Activated T-helper 9 cell treated with anti-CD3 and anti-CD28 coated beads, Interleukin-2, amount 50 U/mL, for 16 hours (primary cell): Measurements from ENCODE around the gene HOXC12.

ENCODE experiments used
- DNase-seq: peaks from one replicate; pipeline ENCODE4 v3.0.0-alpha.2; 2020; ENCODE audit warnings: low read depth

Gene HOXC12, protein sequence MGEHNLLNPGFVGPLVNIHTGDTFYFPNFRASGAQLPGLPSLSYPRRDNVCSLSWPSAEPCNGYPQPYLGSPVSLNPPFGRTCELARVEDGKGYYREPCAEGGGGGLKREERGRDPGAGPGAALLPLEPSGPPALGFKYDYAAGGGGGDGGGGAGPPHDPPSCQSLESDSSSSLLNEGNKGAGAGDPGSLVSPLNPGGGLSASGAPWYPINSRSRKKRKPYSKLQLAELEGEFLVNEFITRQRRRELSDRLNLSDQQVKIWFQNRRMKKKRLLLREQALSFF

DNA sequence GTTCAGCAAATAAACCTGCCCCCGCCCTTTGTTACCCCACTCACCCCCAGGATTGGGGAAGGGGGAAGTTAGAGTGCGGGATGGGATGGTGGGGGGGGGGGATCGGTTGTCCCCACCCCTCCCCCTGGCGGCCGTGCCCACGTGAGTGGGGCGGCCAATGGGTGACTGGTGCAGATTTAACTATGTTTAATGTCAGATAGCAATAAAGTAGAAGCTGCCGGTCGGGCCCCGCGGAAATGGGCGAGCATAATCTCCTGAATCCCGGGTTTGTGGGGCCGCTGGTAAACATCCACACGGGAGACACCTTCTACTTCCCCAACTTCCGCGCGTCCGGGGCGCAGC lies at the start of gene HOXC12:
HOXC12 (plus strand) TSS at position 210 of the 342 bp plus-strand sequence; CDS start at position 237, 27 bp downstream.
- DNase-seq = no peak

DNA sequence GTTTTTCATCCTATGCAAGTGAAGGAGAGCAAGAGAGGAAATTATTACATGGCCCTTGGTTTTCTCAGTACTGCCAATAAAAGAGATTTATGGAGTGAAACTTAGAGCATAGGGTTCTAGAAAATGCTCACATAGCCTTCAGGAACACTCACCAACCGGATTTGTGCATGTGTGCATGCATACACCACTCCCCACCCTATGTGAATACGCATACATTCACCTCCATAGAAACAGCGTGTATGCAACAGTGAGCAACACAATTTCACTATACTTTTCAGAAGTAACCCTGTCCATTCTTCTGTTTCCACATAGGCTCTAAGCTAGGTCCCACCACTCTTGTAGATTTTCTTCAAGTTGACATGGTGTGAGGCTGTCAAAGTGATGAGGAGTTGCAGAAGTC lies 47.6 kb upstream of the HOXC12 start:
- no peak for DNase-seq

DNA sequence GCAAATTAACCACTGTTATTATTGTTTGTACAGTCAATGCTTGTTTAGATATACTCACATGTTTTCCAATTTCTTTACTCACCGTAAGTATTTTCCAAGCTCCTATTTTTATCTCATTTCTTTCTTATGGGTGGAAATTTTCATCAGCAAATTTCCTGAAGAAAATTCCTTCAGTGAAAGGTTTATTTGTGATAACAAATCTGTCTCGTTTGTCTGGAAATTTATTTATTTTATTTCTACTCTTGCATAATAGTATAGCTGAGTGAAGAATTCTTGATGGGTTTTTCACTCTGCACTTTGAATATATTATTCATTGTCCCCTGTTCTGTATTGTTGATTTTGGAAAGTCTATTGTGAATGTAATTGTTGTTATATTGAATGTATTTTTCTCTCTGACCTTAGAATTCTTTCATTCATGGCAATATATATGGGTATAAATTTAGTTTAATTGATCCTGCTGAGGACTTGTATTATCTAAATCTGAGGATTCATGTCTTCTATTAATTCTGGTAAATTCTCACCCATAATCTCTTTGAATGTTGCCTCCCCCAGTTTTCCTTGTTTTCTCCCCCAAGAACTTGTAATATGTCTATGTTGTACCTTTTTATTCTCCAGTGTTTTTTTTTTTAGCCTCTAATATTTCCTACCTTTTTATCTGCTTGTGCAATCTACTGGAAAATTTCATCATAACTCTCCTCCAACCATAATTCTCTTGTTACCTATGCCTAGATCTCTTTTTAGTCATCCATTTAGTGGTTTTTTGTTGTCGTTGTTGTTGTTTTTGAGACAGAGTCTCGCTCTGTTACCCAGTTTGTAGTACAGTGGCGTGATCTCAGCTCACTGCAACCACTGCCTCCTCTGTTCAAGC lies 37.7 kb upstream of the HOXC12 start:
- no peak for DNase-seq

DNA sequence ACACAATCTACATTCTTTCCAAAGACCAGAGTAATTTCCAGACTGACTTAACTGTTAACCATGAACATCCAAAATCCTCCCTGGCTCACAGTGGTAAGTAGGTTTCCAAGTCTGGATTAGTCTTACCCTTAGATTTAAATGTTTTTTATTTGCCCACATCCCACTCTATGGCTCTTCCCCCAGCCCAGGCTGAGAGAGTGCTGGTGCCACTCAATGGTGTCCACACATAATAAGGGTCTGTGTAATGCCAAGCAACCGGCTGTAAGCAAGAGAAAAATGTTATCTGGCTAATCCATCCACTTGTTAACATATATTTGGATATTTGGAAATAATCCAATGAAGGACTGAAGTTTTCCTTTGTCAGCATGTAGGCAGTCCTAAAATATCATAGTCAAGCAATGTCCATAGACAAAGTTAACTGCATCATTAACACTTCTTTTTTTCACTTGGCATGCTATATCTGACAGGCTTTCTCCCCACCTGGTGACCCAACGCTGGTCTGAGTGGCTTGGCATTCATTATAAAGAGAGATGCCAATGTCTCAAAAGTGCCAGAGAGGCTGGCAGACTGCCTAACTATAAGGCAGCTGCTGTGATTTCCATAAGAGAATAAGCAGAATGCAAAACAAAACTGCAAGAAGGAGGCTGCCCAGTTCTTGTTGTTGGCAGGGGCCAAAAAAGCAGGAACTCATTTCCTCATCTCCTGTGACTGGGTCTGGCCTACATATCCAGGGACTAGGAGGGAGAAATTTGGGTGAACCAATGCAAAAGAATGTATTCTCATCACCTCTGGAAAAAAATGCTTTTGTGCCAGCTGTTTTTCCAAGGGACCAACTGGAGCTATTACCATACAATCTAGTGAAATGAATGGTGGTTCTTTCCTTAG lies 29.9 kb upstream of the HOXC12 start:
- no peak for DNase-seq

DNA sequence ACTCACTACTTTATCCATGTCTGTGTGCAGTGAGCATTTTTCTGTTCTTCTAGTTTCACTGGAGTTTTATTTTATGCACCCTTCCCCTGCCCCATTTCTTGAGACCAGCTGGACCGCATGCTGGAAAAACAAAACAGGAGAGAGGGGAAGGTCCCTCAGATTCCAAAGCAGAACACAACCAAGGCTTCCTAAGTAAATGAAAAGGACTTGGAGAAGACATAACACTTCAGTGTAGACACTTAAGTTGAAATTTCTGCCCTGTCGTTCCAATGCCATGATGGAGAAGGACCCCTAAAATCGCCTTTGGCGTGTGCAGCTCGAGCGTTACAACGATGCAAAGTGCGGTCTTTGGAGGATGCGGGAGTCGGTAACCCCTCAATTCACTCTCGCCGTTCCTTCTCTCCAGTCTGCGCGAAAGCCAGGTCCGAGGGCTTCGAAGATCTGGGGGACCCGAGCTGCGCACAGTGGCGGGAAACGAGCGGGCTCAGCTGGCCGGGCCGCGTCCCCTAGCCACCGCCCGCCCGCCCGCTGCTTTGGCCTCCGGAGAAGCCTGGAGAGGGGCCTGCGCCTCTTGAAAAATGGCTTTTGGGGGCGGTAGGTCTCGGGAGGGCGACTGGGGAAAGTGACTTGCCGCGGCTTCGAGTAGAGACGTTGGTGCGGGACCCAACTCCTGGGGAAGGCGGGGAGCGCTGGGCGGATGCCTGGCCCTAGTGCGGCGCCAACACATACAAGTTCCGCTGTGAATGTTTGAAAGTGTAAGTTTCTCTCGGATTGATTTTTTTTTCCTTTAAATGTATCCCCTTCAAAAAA lies 27.3 kb upstream of the HOXC12 start:
- DNase-seq = no peak

DNA sequence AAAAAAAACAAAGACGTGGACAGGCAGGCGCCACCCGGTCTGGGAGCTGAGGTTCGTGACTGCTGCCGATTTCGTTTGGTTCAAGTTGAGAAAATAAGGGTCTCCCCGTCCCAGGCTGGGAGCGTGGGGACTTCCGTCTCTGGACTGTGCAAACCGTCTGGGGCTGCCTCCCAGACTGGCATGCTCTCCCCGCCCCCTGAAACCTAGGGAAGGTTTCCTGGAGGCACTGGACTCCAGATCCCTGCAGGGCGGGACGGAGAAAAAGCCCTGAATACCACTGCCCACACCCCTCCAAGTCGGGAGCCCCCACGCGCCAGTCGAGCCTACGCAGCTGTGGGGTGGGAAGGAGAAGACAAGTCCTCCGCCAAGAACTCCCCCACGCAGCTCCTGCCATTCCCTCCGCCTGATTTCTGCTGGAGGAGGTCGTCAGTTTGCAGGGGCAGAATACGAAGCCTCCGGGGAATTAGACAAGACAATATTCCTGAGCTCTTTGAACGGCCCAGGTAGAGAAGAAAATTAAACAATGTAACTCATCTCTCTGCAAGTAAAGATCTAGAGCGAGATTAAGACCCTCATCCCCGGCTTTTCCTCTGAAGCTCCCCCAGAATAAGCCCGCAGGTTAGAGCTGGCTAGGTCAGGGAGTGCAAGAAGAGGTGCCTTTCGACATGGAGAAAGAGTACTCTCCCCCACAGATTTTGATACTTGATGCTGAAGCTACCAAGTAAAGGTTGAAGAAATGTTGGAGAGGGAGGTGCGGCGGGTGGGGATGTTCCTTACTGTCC lies 26.5 kb upstream of the HOXC12 start:
- DNase-seq = no peak

DNA sequence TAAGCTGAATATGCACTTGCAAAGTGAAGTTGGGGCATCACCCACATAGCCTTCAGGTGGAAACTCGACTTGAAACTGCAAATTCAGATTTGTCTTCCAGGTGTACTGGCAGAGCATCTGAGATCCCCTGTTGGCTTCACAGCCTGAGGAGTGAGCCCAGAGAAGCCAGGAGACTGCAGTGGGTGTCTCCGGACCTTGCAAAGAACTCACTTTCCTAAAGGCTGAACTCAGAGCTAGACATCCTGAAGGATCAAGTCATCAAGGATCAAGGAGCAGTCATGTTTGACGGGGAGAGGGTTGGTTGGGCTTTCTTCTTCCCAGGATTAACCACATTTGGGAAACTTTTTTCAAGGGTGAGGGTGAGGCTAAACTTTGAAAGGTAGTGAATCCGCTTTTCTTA lies 25.2 kb upstream of the HOXC12 start:
- DNase-seq = no peak

DNA sequence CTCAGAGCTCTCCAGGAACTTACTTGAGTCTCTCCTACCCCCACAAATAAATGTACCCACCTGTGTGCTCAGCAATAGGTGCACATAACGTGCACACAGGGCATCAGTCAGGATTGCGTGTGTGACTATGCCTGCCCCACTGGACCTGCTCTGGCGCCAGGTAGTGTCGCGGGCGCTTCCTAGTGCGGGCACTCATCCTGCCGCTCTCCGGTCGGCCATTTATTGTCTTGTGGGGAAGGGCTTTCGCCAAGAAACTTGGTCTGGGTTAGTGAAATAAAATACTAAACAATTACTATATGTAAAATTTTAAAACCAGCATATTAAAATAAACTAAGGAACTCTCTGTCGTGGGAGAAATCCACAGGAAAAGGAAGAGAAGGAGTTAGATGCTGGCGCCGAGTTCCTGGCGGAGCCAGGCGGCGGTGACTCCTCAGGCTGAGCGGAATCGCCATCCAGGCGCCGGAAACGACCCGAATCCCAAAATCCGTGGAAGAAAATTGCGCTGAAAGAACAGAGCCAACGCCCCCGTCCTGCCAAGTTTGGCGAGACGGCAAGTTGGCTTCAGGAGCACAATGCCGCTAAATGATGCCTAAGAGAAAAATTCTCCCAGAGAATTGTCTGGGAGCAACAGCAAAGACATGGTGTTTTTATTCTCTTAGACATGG lies 24.0 kb upstream of the HOXC12 start:
- DNase-seq = no peak

DNA sequence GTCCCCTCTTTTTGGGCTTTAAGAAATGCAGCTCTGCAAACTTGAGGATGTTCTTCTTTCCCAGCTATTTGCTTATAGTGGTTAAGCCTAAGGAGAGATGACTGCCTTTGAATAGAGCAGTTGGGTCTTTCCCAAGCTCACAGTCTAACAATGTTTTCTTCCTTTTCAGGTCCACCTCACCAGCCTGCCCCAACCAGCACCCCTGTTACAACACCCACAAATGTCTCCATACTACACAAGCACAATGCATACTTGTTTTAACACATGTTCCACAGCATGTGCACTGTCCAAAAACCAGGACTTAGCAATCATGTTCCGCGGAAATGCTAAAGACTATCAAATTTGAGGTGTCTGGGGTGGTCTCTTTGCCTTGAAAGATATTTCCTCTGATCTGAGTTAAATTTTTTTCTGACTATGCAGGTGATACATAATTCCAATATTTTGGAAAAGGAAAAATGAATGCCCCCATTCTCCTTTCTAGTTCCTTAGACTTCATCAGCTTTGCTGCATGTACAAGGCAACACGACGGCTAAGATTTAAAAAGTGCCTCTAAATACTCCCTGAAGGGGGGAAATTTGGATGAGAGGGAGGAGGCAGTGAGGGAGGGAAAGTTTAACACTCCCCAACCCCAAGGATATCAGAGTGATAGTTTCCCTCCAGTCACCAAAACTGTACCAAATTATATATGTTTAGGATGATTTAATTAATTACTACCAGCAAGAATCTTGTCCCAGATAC lies 22.7 kb upstream of the HOXC12 start:
- DNase-seq = no peak

DNA sequence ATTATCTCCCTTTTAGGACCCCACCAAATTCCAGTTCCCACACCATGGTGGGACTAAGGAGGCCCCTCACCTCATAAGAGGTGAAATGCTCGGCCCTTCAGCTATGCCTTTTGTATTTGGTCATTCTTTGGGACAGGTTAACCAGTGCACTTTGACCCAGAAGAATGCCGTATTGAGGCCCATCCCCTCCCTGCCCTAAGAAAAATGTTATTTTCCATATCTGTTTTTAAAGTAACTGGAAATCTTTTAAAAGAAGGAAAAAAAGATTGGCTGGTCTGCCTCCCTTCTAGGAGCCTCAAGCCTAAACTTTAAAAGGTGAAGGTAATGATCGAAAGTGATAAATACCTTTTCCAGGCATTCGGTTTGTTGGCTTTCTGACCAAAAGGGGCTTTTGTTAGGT lies 21.8 kb upstream of the HOXC12 start:
- no peak for DNase-seq

DNA sequence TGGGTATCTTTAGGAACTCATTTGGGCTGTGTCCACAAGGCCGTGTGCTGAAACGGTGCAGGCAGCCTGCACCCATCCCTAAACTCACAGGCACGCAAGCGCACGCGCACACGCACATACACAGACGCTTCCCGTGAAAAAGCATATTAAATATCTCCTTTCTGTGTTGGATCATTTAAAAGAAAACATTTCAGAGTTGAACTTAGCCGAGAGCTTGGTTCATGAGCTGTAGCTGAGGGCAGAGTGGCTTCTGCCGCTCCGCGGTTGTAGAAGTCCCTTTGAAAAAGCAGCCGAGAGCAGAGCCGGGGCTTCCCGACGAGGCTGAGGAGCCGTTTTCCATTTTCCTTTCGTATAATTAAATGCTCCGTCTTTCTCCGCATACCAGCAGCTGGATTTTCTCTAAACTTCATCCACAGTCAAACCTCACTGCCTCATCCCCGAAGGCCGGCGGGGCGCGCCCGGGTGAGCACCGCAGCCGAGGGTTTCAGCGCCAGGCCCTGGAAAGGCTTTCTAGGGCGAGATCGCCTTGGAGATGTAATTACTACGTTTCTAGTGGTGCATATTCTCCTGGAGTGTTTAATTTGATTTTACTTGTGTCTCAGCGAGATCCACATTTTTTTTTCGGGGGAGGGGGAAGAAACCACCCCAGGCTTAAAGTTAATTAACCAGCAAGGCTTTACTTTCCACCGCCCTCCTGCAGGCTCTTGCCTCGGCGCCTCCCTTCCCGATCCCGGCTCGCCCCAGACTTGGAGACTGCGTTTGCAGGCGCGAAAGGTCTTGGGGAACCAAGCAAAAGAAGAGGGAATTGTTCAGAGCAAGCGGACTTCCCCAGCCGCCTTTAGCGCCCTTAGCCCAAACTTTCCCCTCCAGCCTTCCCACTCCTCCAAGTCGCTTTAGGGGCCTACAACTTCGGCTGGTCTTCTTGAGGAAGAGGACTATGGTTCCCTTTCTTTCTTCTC lies 19.0 kb upstream of the HOXC12 start:
- no peak for DNase-seq

DNA sequence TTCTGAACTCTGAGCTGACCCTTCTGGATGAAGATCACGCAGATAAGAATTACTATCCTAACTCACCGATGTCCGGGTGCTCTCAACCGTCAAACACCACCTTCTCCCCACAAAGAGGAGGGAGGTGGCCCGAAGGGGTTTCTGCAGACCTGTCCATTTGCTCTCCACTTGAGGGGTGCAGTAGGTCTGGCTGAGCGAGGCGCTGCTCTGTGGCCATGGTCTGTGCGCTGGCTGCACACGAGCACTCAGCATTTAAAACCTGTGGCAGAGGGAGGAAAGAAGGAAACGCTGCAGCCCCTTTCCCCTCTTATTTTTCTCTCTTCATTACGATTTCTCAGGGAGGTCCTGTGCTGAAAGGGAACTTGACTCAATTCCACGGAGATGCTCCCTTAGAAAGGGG lies 17.6 kb upstream of the HOXC12 start:
- DNase-seq = no peak

DNA sequence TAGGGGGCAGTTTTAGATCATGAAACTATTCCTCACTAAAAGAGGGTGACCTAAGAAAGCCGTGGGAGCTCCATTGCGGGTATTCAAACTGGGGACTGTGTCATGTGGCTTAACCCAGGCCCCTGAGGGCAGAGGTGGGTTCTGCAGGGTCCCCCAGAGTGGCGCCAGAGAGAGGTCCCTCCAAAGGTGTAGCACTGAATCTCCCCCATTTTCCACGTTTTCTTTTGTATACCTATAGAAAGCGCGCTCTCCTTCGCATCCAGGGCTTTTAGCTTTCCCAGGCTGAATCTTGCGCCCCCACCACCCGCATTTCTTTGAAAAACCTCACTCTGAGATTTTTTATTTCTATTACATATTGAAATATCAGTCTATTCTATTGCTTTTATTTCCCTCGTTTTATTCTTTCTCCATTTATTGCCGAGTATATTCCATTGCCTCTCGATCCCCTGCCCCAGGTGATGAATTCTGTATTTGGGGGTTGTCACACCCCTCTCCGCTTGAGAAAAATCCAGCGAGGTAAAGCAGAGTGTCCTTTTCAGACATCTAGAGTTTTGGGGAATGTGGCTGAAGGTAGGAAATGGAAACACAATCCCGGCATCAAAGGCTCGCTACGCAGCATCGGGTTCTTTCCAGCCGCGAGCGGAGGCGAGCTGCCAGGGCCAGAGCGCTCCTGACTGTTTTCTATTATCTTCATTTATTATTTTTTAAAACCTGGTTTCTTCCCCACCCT lies 16.9 kb upstream of the HOXC12 start:
- DNase-seq = no peak

DNA sequence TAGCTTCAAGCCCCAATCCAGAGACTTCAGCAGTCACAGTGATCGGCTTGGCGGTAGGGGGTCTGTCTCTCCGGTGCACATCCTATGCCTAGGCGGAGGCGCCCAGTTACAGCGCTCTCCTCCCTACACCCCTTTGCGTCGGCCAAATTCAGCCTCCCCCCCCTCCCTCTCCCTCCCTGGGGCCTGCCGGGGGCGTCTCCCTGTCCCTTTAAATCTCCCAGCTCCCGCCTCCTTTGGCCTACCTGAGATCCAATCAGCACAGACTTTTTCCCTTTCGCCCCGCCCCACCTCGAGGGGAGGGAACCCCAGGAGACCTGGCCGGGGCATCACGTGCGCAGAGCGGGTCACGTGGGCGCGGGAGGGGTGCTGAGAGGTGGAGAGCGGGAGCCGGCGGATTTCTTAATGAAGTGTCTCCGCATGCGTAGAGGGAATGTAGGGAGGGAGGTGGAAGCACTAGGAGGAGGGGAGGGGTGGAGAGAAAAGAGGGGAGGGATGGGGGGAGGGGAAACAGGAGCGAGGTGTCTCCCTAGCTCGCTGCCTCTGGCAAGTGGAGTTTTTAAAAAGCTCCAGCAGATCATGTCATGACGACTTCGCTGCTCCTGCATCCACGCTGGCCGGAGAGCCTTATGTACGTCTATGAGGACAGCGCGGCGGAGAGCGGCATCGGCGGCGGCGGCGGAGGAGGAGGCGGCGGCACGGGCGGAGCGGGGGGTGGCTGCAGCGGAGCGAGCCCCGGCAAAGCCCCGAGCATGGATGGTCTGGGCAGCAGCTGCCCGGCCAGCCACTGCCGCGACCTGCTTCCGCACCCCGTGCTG lies 16.2 kb upstream of the HOXC12 start, which contains the start of gene HOXC13:
HOXC13 (plus strand) TSS at position 506 of the 815 bp plus-strand sequence; CDS start at position 582, 76 bp downstream.
- no peak for DNase-seq

DNA sequence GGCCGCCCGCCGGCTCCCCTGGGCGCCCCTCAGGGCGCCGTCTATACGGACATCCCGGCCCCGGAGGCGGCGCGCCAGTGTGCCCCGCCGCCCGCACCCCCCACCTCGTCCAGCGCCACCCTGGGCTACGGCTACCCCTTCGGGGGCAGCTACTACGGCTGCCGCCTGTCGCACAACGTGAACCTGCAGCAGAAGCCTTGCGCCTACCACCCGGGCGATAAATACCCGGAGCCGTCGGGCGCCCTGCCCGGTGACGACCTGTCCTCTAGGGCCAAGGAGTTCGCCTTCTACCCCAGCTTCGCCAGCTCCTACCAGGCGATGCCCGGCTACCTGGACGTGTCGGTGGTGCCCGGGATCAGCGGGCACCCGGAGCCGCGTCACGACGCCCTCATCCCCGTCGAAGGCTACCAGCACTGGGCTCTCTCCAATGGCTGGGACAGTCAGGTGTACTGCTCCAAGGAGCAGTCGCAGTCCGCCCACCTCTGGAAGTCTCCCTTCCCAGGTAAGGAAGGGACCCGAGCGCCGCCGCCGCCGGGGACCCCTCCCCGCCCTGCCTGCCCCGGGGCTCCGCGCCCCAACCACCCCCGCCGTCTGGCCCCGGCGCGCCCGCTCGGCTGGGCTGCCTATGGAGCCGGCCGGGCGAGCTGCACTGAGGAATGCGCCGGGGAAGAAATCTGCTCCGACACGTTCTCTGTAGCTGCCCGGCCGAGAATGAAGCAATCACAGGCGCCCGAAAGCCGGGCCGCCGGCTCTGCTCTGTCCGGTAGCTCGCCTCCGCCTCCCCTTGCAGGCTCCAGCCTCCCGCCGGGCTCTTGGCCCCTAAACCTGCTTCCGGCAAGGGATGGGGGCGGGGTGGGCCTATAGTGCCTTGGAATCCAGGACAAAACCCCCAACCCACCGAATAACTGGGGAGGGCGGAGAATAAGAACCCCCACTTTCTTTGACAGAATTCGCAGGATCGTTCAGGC lies 15.3 kb upstream of the HOXC12 start:
- DNase-seq = no peak
